GM18870 (cell line): ENCODE measurements around the gene CHST5.

Experiments
- ATAC-seq: cut with Tn5 transposase; IDR thresholded peaks from one replicate; pipeline ENCODE4 v1.9.1; 2021; ENCODE audit warnings: moderate library complexity; ENCODE audit not compliant: unreplicated experiment

CHST5 gene

DNA sequence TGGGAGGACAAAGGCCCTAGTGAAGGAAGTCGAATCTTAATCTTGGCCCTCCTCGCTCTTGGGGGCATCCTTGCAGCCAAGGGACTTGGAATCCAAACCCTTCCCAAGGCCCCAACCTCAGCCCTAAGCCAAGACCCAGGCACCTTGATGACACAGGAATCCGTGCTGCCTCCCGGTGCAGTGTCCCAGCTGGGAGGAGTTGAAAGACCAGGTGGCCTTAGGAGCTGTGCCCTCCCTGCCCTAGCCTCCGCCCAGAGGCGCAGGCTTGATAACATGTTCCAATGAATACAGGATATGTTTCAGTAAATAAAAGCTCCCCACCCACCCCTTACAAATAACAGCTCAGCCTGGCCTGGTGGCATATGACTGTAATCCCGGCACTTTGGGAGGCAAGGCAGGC is at the start of gene CHST5:
CHST5 (minus strand) TSS at position 208 of the 400 bp plus-strand sequence. CDS start 5,724 bp downstream, outside the sequence.
- no peak for ATAC-seq

- no peak for ATAC-seq
Measured at GRCh38 chr16:75584108-75584507, 48.2 kb upstream of the CHST5 start.

- no peak for ATAC-seq
Measured at GRCh38 chr16:75579281-75579834, 43.5 kb upstream of the CHST5 start.

- ATAC-seq: no peak
Measured at GRCh38 chr16:75578725-75579124, 42.8 kb upstream of the CHST5 start.

DNA sequence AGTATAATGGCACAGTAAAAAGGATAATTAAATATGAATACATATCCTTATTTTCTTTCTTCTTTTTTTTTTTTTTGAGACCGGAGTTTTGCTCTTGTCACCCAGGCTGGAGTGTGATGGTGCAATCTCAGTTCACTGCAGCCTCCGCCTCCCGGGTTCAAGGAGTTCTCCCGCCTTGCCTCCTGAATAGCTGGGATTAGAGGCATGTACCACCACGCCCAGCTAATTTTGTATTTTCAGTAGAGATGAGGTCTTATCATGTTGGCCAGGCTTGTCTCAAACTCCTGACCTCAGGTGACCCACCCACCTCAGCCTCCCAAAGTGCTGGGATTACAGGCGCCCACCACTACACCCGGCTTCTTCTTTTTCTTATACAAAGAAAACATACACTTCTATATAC is 42.3 kb upstream of the CHST5 start:
- no peak for ATAC-seq

- peak; percentile 41 for ATAC-seq
Measured at GRCh38 chr16:75576384-75576811, 40.5 kb upstream of the CHST5 start.

- ATAC-seq: no peak
Measured at GRCh38 chr16:75575958-75576357, 40.0 kb upstream of the CHST5 start.

- no peak for ATAC-seq
Measured at GRCh38 chr16:75573955-75574354, 38.0 kb upstream of the CHST5 start.

- ATAC-seq: no peak
Measured at GRCh38 chr16:75572864-75573542, 37.1 kb upstream of the CHST5 start.

GRCh38 chr16:75570396-75571065 is 34.6 kb upstream of the CHST5 start:
- ATAC-seq: no peak

DNA sequence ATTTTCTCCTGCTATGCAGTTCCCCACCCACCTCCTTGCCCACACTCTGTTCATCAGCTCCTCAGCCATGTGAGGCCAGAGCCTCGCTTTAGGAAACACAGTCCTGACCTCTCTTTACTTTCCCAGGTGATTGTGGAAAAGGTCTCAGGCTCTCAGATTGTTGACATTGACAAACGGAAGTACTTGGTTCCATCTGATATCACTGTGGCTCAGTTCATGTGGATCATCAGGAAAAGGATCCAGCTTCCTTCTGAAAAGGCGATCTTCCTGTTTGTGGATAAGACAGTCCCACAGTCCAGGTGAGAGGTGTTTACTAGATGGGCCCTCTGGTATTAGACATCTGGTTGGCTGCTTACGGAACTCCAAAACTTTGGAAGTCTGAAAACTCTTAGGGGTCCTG is 32.0 kb upstream of the CHST5 start:
- ATAC-seq: no peak

GRCh38 chr16:75566758-75567255 is 30.9 kb upstream of the CHST5 start:
- no peak for ATAC-seq

DNA sequence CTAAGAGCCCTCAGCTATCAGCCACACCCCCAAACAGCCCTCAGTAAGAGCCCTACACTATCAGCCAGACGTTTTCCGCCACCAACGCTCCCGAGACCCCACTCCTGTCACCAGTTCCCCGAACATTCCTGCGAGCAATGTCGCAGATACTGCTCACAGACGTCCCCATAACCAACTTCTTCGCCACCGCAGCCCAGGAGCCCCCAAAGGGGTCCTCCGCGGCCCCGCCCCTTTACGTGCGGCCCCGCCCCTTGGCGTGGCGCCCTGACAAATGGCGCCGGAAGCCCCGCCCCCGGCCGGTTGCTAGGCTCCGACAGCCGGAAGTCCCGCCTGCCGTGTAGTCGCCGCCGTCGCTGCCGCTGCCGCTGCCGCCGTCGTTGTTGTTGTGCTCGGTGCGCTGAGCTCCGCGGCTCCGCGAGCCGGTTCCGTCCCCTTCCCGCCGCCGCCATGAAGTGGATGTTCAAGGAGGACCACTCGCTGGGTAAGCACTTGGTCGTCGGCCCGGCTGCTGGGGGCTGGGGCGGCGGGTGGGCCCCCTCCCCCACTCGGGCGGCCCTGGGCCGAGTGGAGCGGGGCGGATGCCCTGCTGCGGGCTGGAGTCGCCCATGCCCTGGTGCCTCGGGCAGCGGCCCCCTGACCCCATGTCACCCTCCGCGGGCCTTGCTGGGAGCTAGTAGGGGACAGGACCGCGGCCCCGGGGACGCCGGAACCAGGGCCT is 30.3 kb upstream of the CHST5 start, which contains the start of gene GABARAPL2:
GABARAPL2 (plus strand) TSS at position 340 of the 718 bp plus-strand sequence; CDS start at position 448, 108 bp downstream.
- peak; percentile 65 for ATAC-seq

DNA sequence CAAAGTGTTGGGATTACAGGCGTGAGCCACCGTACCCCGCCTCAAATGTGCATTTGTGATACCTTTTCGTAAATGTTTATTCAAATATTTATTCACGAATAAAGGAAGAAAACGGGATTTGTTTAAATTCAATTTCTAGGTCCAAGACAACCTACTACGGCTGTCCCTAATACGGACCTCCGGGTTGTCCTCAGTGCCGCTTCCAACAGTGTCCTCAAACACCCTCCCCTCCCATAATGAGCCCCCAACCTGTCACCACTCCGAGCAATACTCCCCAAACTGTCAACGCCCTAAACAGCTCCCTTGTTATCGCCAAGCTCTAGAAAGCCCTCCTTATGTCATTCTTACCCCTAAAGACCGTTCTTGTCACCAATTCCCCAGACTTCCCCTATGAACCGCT is 29.7 kb upstream of the CHST5 start:
- no peak for ATAC-seq

- ATAC-seq: no peak
Measured at GRCh38 chr16:75559564-75560372, 23.9 kb upstream of the CHST5 start.

- no peak for ATAC-seq
Measured at GRCh38 chr16:75558846-75559401, 23.0 kb upstream of the CHST5 start.

DNA sequence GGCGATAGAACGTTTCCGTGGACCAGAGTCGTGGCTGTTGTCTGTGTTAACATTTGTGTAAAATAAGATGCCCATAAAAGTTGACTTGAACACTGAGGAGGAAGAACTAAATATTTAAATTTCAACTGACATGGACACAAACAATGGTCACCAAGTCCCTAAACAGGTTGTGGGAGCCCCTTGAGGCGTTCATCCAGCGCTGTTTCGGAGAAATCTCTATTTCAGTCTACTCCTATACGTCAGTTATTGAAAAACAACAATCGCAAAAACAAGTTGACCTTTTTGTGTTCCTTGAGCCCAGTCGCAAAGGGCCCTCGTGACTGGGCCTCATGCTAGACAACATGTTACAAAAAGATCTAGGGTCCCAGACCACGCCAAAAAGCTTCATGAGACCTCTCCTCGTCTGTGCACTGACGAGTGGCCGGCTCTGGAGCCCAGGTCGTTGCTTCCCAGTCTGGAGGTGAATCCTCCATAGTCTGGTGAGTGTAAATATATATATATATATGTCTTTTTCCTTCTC is 20.6 kb upstream of the CHST5 start:
- no peak for ATAC-seq

DNA sequence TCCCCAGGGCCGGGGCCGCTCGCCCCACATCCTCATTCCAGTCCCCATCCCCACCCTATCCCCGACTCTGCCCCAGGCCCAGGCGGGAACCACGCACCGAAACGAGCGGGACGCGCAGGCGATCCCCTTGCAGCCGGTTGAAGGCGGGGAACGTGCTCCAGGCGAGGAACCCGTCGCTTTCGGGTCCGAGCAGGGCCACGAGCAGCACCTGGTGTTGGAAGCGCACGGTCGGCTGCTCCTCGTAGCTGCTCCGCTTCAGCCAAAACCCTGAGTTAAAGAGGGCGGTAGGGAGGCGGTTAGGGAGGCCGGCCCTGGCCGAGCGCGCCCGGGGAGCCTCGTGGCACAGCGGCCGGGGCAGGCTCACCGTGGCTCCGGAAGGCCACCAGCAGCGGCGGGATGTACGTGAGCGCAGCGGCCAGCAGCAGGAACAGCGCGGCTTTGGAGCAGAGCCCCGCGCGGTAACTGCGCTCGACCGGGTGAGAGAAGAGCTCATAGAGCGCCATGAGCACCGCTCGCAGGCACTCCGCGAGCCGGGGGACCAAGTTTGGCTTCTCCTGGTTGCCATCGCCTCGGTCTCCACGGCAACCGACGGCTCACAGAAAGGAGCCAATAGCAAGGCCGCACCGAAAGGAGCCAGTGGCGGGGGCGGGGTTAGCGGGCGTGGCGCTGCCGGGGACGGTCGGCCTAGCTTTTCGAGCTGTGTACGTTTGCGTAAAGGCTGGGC is 20.0 kb upstream of the CHST5 start, which contains the start of gene TMEM231:
TMEM231 (minus strand) TSS at position 546 of the 724 bp plus-strand sequence; CDS start at position 503, 43 bp downstream.
- peak; percentile 95 for ATAC-seq

- no peak for ATAC-seq
Measured at GRCh38 chr16:75555213-75555706, 19.4 kb upstream of the CHST5 start.
